Right ventricle myocardium inferior (tissue), 1 donor: ENCODE measurements around the gene CAMTA2. TPM values are rescaled to one million over a fixed set of nuclear protein-coding genes. Genes with fewer than 3 reads are reported as not detected.

ENCODE experiments used
- microRNA-seq: library from miRNA; unstranded; fragments of <30 nt; microRNA quantifications from one replicate; pipeline ENCODE4 v1.2.0, GENCODE V29; 2020
- total RNA-seq: library from RNA; stranded (reverse); fragmentation: NEBNext Ultra II Directional; extraction: Animal tissue kit (Norgen Biotek cat#: 25700); gene quantifications from one replicate; pipeline ENCODE4 v1.2.1, GENCODE V29; 2021
- donor health status: DM: no; HTN: yes; CAD: no; lungs with severe emphysema.

Gene CAMTA2
- total RNA-seq, 1 donor from 2014 or later: 37.1 TPM

Small RNAs within 50 kb of the gene (microRNA-seq; reads per million reads assigned to microRNA genes)
- not detected for gene MIR6864
- not detected for gene MIR6865

Other genes with a start within 250 kb of the CAMTA2 start
- 0.11 TPM for gene ZMYND15, start 247.8 kb downstream of the CAMTA2 start, total RNA-seq
- gene CXCL16, start 247.7 kb downstream of the CAMTA2 start, total RNA-seq: 3.9 TPM
- not detected for gene TM4SF5, start 215.8 kb downstream of the CAMTA2 start, total RNA-seq
- 0.70 TPM for gene VMO1, start 201.3 kb downstream of the CAMTA2 start, total RNA-seq
- not detected for gene GLTPD2, start 198.7 kb downstream of the CAMTA2 start, total RNA-seq
- 225 TPM for gene PSMB6, start 191.5 kb downstream of the CAMTA2 start, total RNA-seq
- 12.6 TPM for gene PLD2, start 180.5 kb downstream of the CAMTA2 start, total RNA-seq
- gene MINK1, start 154.3 kb downstream of the CAMTA2 start, total RNA-seq: 50.7 TPM
- gene C17orf107, start 88.1 kb downstream of the CAMTA2 start, total RNA-seq: 0.78 TPM
- 0.41 TPM for gene CHRNE, start 84.6 kb downstream of the CAMTA2 start, total RNA-seq
- gene GP1BA, start 55.4 kb downstream of the CAMTA2 start, total RNA-seq: not detected
- 199 TPM for gene SLC25A11, start 47.6 kb downstream of the CAMTA2 start, total RNA-seq
- gene RNF167, start 47.4 kb downstream of the CAMTA2 start, total RNA-seq: 91.8 TPM
- gene PFN1, start 39.1 kb downstream of the CAMTA2 start, total RNA-seq: 218 TPM
- gene ENO3, start 36.6 kb downstream of the CAMTA2 start, total RNA-seq: 549 TPM
- 166 TPM for gene SPAG7, start 19.9 kb downstream of the CAMTA2 start, total RNA-seq
- 2.4 TPM for gene INCA1, start 9.8 kb upstream of the CAMTA2 start, total RNA-seq
- gene KIF1C, start 10.3 kb upstream of the CAMTA2 start, total RNA-seq: 708 TPM
- not detected for gene SLC52A1, start 47.8 kb upstream of the CAMTA2 start, total RNA-seq
- gene ZFP3, start 90.8 kb upstream of the CAMTA2 start, total RNA-seq: 9.6 TPM
- 4.9 TPM for gene ZNF232, start 124.2 kb upstream of the CAMTA2 start, total RNA-seq
- gene USP6, start 128.4 kb upstream of the CAMTA2 start, total RNA-seq: 0.08 TPM
- gene ZNF594, start 204.2 kb upstream of the CAMTA2 start, total RNA-seq: 7.2 TPM
- 1.0 TPM for gene SCIMP, start 247.2 kb upstream of the CAMTA2 start, total RNA-seq